ENCODE measurements around the gene SPATS2. TPM values are rescaled to one million over a fixed set of nuclear protein-coding genes. Genes with fewer than 3 reads are reported as not detected.
"Not testable (repeated sequence)": the region's sequence is repeated elsewhere in the genome, so short reads cannot be mapped to it uniquely, and the experiment has no call there.

The SPATS2 gene
- total and polyA plus RNA-seq, 7 experiments from 2014 or later = 3.0 to 9.8 (median 7.8) TPM

GRCh38 chr12:49533331-49533730 lies 166.1 kb downstream of the SPATS2 start:
- H3K4me1 Mint-ChIP-seq = peaks cover 0 to 10% (median 4%) of the 10 kb centered on the region in 7 donors
- H3K36me3 ChIP-seq (ENCODE audit: control insufficient read depth in 2 of 3, insufficient read depth in 3 of 3, low read length in 3 of 3) = no peaks in the 10 kb centered on the region
- ATAC-seq = no peak
- no peak overlapping the region for H3K27ac ChIP-seq (ENCODE audit: low read depth, low read length)
- ChIA-PET CTCF (no interaction called here), POLR2A (interaction anchor here (1.0 kb wide), 1 partner anchor 14 kb away, joined by 3 read pairs; no protein-coding TSS in a partner anchor)
- intact Hi-C loops (cut with micrococcal nuclease) = no loop called here
- no peak overlapping the region for H3K4me3 ChIP-seq (ENCODE audit: low read length)
- DNase-seq = no peak
- H3K9me3 ChIP-seq (ENCODE audit: control insufficient read depth in 2 of 3, low read length in 3 of 3) = no peaks in the 10 kb centered on the region
- no peaks in the 10 kb centered on the region for H3K27me3 ChIP-seq (ENCODE audit: control insufficient read depth in 2 of 2, insufficient read depth in 2 of 2, low read length in 2 of 2)
- H3K4me3 Mint-ChIP-seq = no peak overlapping the region
- peaks cover 4 to 5% of the 10 kb centered on the region in 2 donors for H3K4me1 ChIP-seq (ENCODE audit: control insufficient read depth in 2 of 2, insufficient read depth in 2 of 2, low read length in 2 of 2)
- no peak overlapping the region for H3K27ac Mint-ChIP-seq
- H3K27me3 Mint-ChIP-seq = peaks cover 0 to 34% (median 4%) of the 10 kb centered on the region in 5 donors
- no peaks in the 10 kb centered on the region for H3K9me3 Mint-ChIP-seq
- no peaks in the 10 kb centered on the region for H3K36me3 Mint-ChIP-seq

GRCh38 chr12:49534122-49534521 lies 166.9 kb downstream of the SPATS2 start:
- DNase-seq; H3K4me3 ChIP-seq (ENCODE audit: low read length); H3K9me3 ChIP-seq (ENCODE audit: control insufficient read depth in 2 of 3, low read length in 3 of 3); ATAC-seq; H3K36me3 ChIP-seq (ENCODE audit: control insufficient read depth in 2 of 3, insufficient read depth in 3 of 3, low read length in 3 of 3); H3K27me3 ChIP-seq (ENCODE audit: control insufficient read depth in 2 of 2, insufficient read depth in 2 of 2, low read length in 2 of 2); H3K36me3 Mint-ChIP-seq; CTCF ChIA-PET; H3K27ac ChIP-seq (ENCODE audit: low read depth, low read length); H3K9me3 Mint-ChIP-seq; H3K4me1 ChIP-seq (ENCODE audit: control insufficient read depth in 2 of 2, insufficient read depth in 2 of 2, low read length in 2 of 2); H3K27ac Mint-ChIP-seq; H3K4me3 Mint-ChIP-seq; intact Hi-C loops (cut with micrococcal nuclease): not testable (repeated sequence)
- POLR2A ChIA-PET = interaction anchor here (0.6 kb wide), 1 partner anchor 1126 kb away, joined by 3 read pairs; no protein-coding TSS in a partner anchor
- Mint-ChIP-seq H3K4me1 (peaks cover 0 to 10% (median 4%) of the 10 kb centered on the region in 7 donors), H3K27me3 (peaks cover 0 to 35% (median 4%) of the 10 kb centered on the region in 5 donors)

- Histone ChIP-seq H3K4me3 (ENCODE audit: low read length) (no peak overlapping the region), H3K36me3 (ENCODE audit: control insufficient read depth in 2 of 3, insufficient read depth in 3 of 3, low read length in 3 of 3) (no peaks in the 10 kb centered on the region), H3K27ac (ENCODE audit: low read depth, low read length) (no peak overlapping the region), H3K27me3 (ENCODE audit: control insufficient read depth in 2 of 2, insufficient read depth in 2 of 2, low read length in 2 of 2) (no peaks in the 10 kb centered on the region), H3K4me1 (ENCODE audit: control insufficient read depth in 2 of 2, insufficient read depth in 2 of 2, low read length in 2 of 2) (peaks cover 9 to 10% of the 10 kb centered on the region in 2 donors), H3K9me3 (ENCODE audit: control insufficient read depth in 2 of 3, low read length in 3 of 3) (no peaks in the 10 kb centered on the region)
- DNase-seq = no peak
- Mint-ChIP-seq H3K4me3 (no peak overlapping the region), H3K27ac (peak overlapping the region in 1 of 9 donors; percentile 21), H3K36me3 (no peaks in the 10 kb centered on the region), H3K4me1 (peaks cover 0 to 14% (median 5%) of the 10 kb centered on the region in 7 donors), H3K27me3 (peaks cover 0 to 39% (median 4%) of the 10 kb centered on the region in 5 donors), H3K9me3 (no peaks in the 10 kb centered on the region)
- POLR2A ChIA-PET = interaction anchor here (0.6 kb wide), 1 partner anchor 1125 kb away, joined by 3 read pairs; no protein-coding TSS in a partner anchor
- ATAC-seq = no peak
- intact Hi-C loops (cut with micrococcal nuclease) = loop anchor here in 1 of 2 donors (5.0 kb wide), 1 partner anchor 87 kb away; the partner anchor contains the start of gene PRPF40B
- CTCF ChIA-PET = interaction anchor here (0.6 kb wide), 1 partner anchor 43 kb away, joined by 3 read pairs; no protein-coding TSS in a partner anchor
Observed at GRCh38 chr12:49534731-49535278, 167.5 kb downstream of the SPATS2 start.

GRCh38 chr12:49535921-49536525 lies 168.8 kb downstream of the SPATS2 start:
- no peak overlapping the region for H3K4me3 Mint-ChIP-seq

GRCh38 chr12:49536526-49537071 lies 169.3 kb downstream of the SPATS2 start:
- intact Hi-C loops (cut with micrococcal nuclease) = loop anchor here in 1 of 2 donors (5.0 kb wide), 1 partner anchor 86 kb away; the partner anchor contains the start of gene PRPF40B
- Histone ChIP-seq H3K4me1 (ENCODE audit: control insufficient read depth in 2 of 2, insufficient read depth in 2 of 2, low read length in 2 of 2) (peaks cover 14 to 15% of the 10 kb centered on the region in 2 donors), H3K27me3 (ENCODE audit: control insufficient read depth in 2 of 2, insufficient read depth in 2 of 2, low read length in 2 of 2) (no peaks in the 10 kb centered on the region), H3K4me3 (ENCODE audit: low read length) (no peak overlapping the region), H3K36me3 (ENCODE audit: control insufficient read depth in 2 of 3, insufficient read depth in 3 of 3, low read length in 3 of 3) (no peaks in the 10 kb centered on the region), H3K9me3 (ENCODE audit: control insufficient read depth in 2 of 3, low read length in 3 of 3) (no peaks in the 10 kb centered on the region), H3K27ac (ENCODE audit: low read depth, low read length) (no peak overlapping the region)
- peaks cover 0 to 56% (median 6%) of the 10 kb centered on the region in 5 donors for H3K27me3 Mint-ChIP-seq
- peak overlapping the region; percentile 9 to 86 (median 78) for H3K4me3 Mint-ChIP-seq
- no peaks in the 10 kb centered on the region for H3K9me3 Mint-ChIP-seq
- POLR2A ChIA-PET = interaction anchor here (0.7 to 1.4 kb wide), 4 partner anchors 9 to 571 kb away, joined by 3 read pairs; no protein-coding TSS in a partner anchor
- no peaks in the 10 kb centered on the region for H3K36me3 Mint-ChIP-seq
- CTCF ChIA-PET = interaction anchor here (1.0 kb wide), 1 partner anchor 178 kb away, joined by 3 read pairs; no protein-coding TSS in a partner anchor
- ATAC-seq (no peak), DNase-seq (no peak)
- H3K27ac Mint-ChIP-seq = no peak overlapping the region
- H3K4me1 Mint-ChIP-seq = peaks cover 9 to 26% (median 16%) of the 10 kb centered on the region in 7 donors

More at GRCh38 chr12:49535921-49536525, 168.8 kb downstream of the SPATS2 start:
- ChIA-PET POLR2A (interaction anchor here (1.4 kb wide), 1 partner anchor 8 kb away, joined by 3 read pairs; no protein-coding TSS in a partner anchor), CTCF (interaction anchor here (1.0 kb wide), 1 partner anchor 177 kb away, joined by 3 read pairs; no protein-coding TSS in a partner anchor)
- H3K27ac ChIP-seq (ENCODE audit: low read depth, low read length) = no peak overlapping the region
- H3K27me3 ChIP-seq (ENCODE audit: control insufficient read depth in 2 of 2, insufficient read depth in 2 of 2, low read length in 2 of 2) = no peaks in the 10 kb centered on the region
- ATAC-seq = no peak
- H3K9me3 ChIP-seq (ENCODE audit: control insufficient read depth in 2 of 3, low read length in 3 of 3) = no peaks in the 10 kb centered on the region
- Mint-ChIP-seq H3K27ac (no peak overlapping the region), H3K4me1 (peaks cover 9 to 21% (median 13%) of the 10 kb centered on the region in 7 donors), H3K36me3 (no peaks in the 10 kb centered on the region), H3K9me3 (no peaks in the 10 kb centered on the region), H3K27me3 (peaks cover 0 to 51% (median 6%) of the 10 kb centered on the region in 5 donors)
- H3K36me3 ChIP-seq (ENCODE audit: control insufficient read depth in 2 of 3, insufficient read depth in 3 of 3, low read length in 3 of 3) = no peaks in the 10 kb centered on the region
- DNase-seq = no peak
- H3K4me3 ChIP-seq (ENCODE audit: low read length) = no peak overlapping the region
- peaks cover 14 to 15% of the 10 kb centered on the region in 2 donors for H3K4me1 ChIP-seq (ENCODE audit: control insufficient read depth in 2 of 2, insufficient read depth in 2 of 2, low read length in 2 of 2)
- intact Hi-C loops (cut with micrococcal nuclease) = loop anchor here in 1 of 2 donors (5.0 kb wide), 1 partner anchor 86 kb away; the partner anchor contains the start of gene PRPF40B

GRCh38 chr12:49537231-49537751 lies 170.0 kb downstream of the SPATS2 start:
- no peak for ATAC-seq
- no peaks in the 10 kb centered on the region for H3K36me3 ChIP-seq (ENCODE audit: control insufficient read depth in 2 of 3, insufficient read depth in 3 of 3, low read length in 3 of 3)
- Mint-ChIP-seq H3K4me1 (peaks cover 9 to 28% (median 20%) of the 10 kb centered on the region in 7 donors), H3K4me3 (peak overlapping the region; percentile 66 to 89 (median 82)), H3K36me3 (no peaks in the 10 kb centered on the region), H3K27ac (peak overlapping the region in 2 of 9 donors; percentile 40 to 77), H3K27me3 (peaks cover 0 to 59% (median 6%) of the 10 kb centered on the region in 5 donors), H3K9me3 (no peaks in the 10 kb centered on the region)
- ChIA-PET CTCF (interaction anchor here (0.6 to 1.5 kb wide), 2 partner anchors 85 to 863 kb away, joined by 3 to 4 read pairs; partner anchors contain the start of gene LARP4), POLR2A (interaction anchor here (0.7 to 1.8 kb wide), 7 partner anchors 10 to 571 kb away, joined by 3 to 4 read pairs (median 3); partner anchors contain the start of genes PRPF40B and TUBA1A)
- no peak overlapping the region for H3K27ac ChIP-seq (ENCODE audit: low read depth, low read length)
- intact Hi-C loops (cut with micrococcal nuclease) = loop anchor here in 1 of 2 donors (5.0 kb wide), 1 partner anchor 85 kb away; the partner anchor contains the start of gene PRPF40B
- H3K4me1 ChIP-seq (ENCODE audit: control insufficient read depth in 2 of 2, insufficient read depth in 2 of 2, low read length in 2 of 2) = peaks cover 14 to 15% of the 10 kb centered on the region in 2 donors
- no peak for DNase-seq
- peak overlapping the region; percentile 69 for H3K4me3 ChIP-seq (ENCODE audit: low read length)
- no peaks in the 10 kb centered on the region for H3K27me3 ChIP-seq (ENCODE audit: control insufficient read depth in 2 of 2, insufficient read depth in 2 of 2, low read length in 2 of 2)
- H3K9me3 ChIP-seq (ENCODE audit: control insufficient read depth in 2 of 3, low read length in 3 of 3) = no peaks in the 10 kb centered on the region
